Measurements from ENCODE around the gene CCL3.
"Not testable (repeated sequence)": the region's sequence is repeated elsewhere in the genome, so short reads cannot be mapped to it uniquely, and the experiment has no call there.

CCL3 gene

DNA sequence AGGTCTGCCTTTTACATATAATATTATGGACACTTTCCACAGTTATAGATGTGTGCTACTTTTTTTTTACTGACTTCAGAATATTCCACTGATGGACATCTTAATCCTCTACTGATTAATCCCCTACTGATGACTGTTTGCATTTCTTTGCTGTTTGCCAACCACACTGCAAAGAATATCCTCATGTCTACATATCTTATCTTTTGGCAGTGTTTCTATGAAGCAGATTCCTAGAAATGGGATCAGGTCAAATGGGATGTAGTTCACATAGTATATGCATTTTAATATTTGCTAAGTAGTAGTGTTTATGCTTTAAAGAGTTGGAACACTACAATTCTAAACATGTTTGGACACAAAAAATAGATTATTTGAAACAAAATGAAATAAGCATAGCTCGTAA lies 3.2 kb downstream of the CCL3 start:
- no peak for TF ChIP-seq CTCF (IDR thresholded peaks at IDR 0.05; ENCODE audit: low read depth, low read length)
- no peak for DNase-seq (ENCODE audit: extremely low read depth, low read depth)

DNA sequence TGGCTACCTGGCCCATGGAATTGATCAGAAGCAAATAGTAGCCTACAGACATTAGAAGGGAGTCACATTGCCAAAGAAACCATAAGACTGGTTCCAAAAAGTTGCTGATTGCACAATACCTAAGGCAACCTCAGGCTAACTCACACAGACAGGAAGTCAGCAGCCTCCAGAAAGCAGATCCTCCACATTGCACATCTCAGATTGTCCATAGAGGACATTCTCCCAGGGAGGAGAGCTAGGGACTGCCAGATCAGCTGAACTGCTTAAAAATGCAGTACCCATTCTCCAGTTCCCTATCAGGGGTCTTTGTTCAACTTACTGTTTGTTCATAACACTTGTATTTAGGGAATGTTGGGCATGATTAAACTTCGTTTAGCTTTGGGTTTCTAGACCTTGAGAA lies 4.2 kb downstream of the CCL3 start:
- no peak for DNase-seq (ENCODE audit: extremely low read depth, low read depth)
- TF ChIP-seq CTCF (IDR thresholded peaks at IDR 0.05; ENCODE audit: low read depth, low read length) = no peak

GRCh38 chr17:36083691-36084090 lies 6.3 kb downstream of the CCL3 start:
- DNase-seq (ENCODE audit: extremely low read depth, low read depth) = not testable (repeated sequence)

DNA sequence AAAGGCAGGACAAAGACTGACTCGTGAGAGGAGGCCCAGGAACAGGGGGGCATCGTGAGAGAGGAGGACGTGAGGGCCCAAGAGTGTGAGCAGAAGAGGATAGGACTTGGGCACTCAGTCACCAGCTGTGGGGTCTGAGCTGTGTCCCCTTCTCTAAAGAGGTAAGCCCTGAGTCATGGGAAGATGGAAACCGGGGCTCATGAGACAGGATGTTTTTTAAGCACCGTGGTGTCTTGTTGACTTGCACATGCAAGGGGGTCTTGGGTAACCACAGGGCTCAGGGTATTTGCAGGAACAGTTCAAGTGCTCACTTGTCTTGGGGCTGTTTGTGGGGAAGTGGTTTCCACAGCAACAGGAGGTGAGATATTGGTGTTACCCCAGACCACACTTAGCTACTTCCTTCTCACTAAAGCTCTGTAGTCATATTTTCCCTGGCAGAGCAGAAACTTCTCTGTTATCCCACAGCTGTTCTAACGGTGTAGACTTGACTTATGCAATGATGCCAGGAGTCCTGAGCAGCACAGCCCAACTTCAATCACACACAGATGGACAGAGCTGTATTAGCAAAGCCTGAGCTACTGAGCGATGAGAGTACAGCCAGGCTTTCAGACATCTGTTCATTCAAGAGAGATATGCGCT lies 7.3 kb downstream of the CCL3 start:
- DNase-seq (ENCODE audit: extremely low read depth, low read depth) = not testable (repeated sequence)

- DNase-seq (ENCODE audit: extremely low read depth, low read depth) = not testable (repeated sequence)
These were observed 8.1 kb downstream of the CCL3 start for GRCh38 chr17:36081681-36082471.

GRCh38 chr17:36074365-36074764 lies 15.6 kb downstream of the CCL3 start:
- no peak for DNase-seq (ENCODE audit: extremely low read depth, low read depth)
- no peak for TF ChIP-seq CTCF (IDR thresholded peaks at IDR 0.05; ENCODE audit: low read depth, low read length)

- no peak for DNase-seq (ENCODE audit: extremely low read depth, low read depth)
These were observed 17.4 kb downstream of the CCL3 start for GRCh38 chr17:36072431-36073121.

GRCh38 chr17:36071751-36072150 lies 18.2 kb downstream of the CCL3 start:
- no peak for DNase-seq (ENCODE audit: extremely low read depth, low read depth)
- TF ChIP-seq CTCF (IDR thresholded peaks at IDR 0.05; ENCODE audit: low read depth, low read length) = no peak

More at GRCh38 chr17:36072431-36073121, 17.4 kb downstream of the CCL3 start:
- peak; percentile 54 for TF ChIP-seq CTCF (IDR thresholded peaks at IDR 0.05; ENCODE audit: low read depth, low read length)

All from AG09319 (cell line).